HG03066 (cell line): Measurements from ENCODE around the gene FZR1.

ENCODE experiments used
- ATAC-seq: cut with Tn5 transposase; IDR thresholded peaks from one replicate; pipeline ENCODE4 v1.9.1; 2021; ENCODE audit warnings: low read depth; ENCODE audit not compliant: unreplicated experiment

FZR1 gene

GRCh38 chr19:3585301-3586126 lies 79.4 kb downstream of the FZR1 start, which contains the start of gene GIPC3:
Gene GIPC3 (plus strand): TSS chr19:3585478. CDS start chr19:3585598, 120 bp downstream.
- no peak for ATAC-seq

- ATAC-seq, result no peak
These were observed 80.1 kb downstream of the FZR1 start for GRCh38 chr19:3586127-3586626.

GRCh38 chr19:3586707-3587346 lies 80.7 kb downstream of the FZR1 start:
- no peak for ATAC-seq
